PC-9 (cell line): ENCODE data around the gene DEAF1.

Experiments
- CTCF ChIP-seq: fragments of 200-600 bp; sonication (generic); conservative IDR thresholded peaks from 2 replicates; pipeline ENCODE4 v1.6.1; 2017; ENCODE audit warnings: mixed run types, antibody characterized with exemption, mild to moderate bottlenecking, moderate library complexity
- EZH2 ChIP-seq: fragments of 200-600 bp; sonication (generic); IDR thresholded peaks from 2 replicates; pipeline ENCODE4 v1.8.0; 2017; ENCODE audit warnings: antibody characterized with exemption, low read depth

GRCh38 chr11:729492-730074 is 34.6 kb upstream of the DEAF1 start:
- TF ChIP-seq CTCF: no peak
- TF ChIP-seq EZH2: no peak
